ENCODE measurements around the gene UGT1A9. TPM values are rescaled to one million over a fixed set of nuclear protein-coding genes. Genes with fewer than 3 reads are reported as not detected.
"Not testable (repeated sequence)": the region's sequence is repeated elsewhere in the genome, so short reads cannot be mapped to it uniquely, and the experiment has no call there.

The UGT1A9 gene
- total RNA-seq, 2 donors from 2014 or later, result not detected

- DNase-seq (ENCODE audit: low spot score in 2 of 2) (no peak), ATAC-seq (no peak)
- H3K27ac Mint-ChIP-seq, result no peak overlapping the region
- no peaks in the 10 kb centered on the region for H3K36me3 Mint-ChIP-seq
- peaks cover 0 to 4% of the 10 kb centered on the region in 2 donors for H3K9me3 Mint-ChIP-seq
These were observed 69.2 kb downstream of the UGT1A9 start for GRCh38 chr2:233740870-233741269.

- DNase-seq (ENCODE audit: low spot score in 2 of 2) (no peak), ATAC-seq (no peak)
- Mint-ChIP-seq H3K27ac (no peak overlapping the region), H3K36me3 (no peaks in the 10 kb centered on the region), H3K9me3 (no peaks in the 10 kb centered on the region)
These were observed 72.0 kb downstream of the UGT1A9 start for GRCh38 chr2:233743464-233744259.

- Mint-ChIP-seq H3K36me3 (peaks cover 0 to 6% of the 10 kb centered on the region in 2 donors), H3K9me3 (peaks cover 6% of the 10 kb centered on the region in 2 donors), H3K27ac (no peak overlapping the region)
- DNase-seq (ENCODE audit: low spot score in 2 of 2), result no peak
- no peak for ATAC-seq
These were observed 73.5 kb downstream of the UGT1A9 start for GRCh38 chr2:233745073-233745755.

GRCh38 chr2:233745838-233746237 lies 74.1 kb downstream of the UGT1A9 start:
- not testable (repeated sequence) for DNase-seq (ENCODE audit: low spot score in 2 of 2); H3K27ac Mint-ChIP-seq; H3K9me3 Mint-ChIP-seq; ATAC-seq
- H3K36me3 Mint-ChIP-seq, result peaks cover 0 to 11% of the 10 kb centered on the region in 2 donors

- peaks cover 7 to 10% of the 10 kb centered on the region in 2 donors for H3K9me3 Mint-ChIP-seq
- DNase-seq (ENCODE audit: low spot score in 2 of 2), result no peak
- peaks cover 0 to 18% of the 10 kb centered on the region in 2 donors for H3K36me3 Mint-ChIP-seq
- no peak for ATAC-seq
- H3K27ac Mint-ChIP-seq, result no peak overlapping the region
These were observed 75.0 kb downstream of the UGT1A9 start for GRCh38 chr2:233746475-233747282.

- DNase-seq (ENCODE audit: low spot score in 2 of 2), result no peak
- H3K9me3 Mint-ChIP-seq, result peaks cover 7 to 12% of the 10 kb centered on the region in 2 donors
- H3K27ac Mint-ChIP-seq, result no peak overlapping the region
- H3K36me3 Mint-ChIP-seq, result peaks cover 0 to 20% of the 10 kb centered on the region in 2 donors
- no peak for ATAC-seq
These were observed 75.5 kb downstream of the UGT1A9 start for GRCh38 chr2:233747283-233747544.

GRCh38 chr2:233750689-233751088 lies 79.0 kb downstream of the UGT1A9 start:
- Mint-ChIP-seq H3K9me3 (peaks cover 7 to 12% of the 10 kb centered on the region in 2 donors), H3K36me3 (peaks cover 0 to 20% of the 10 kb centered on the region in 2 donors)
- not testable (repeated sequence) for ATAC-seq; H3K27ac Mint-ChIP-seq; DNase-seq (ENCODE audit: low spot score in 2 of 2)

GRCh38 chr2:233751212-233752009 lies 79.7 kb downstream of the UGT1A9 start:
- DNase-seq (ENCODE audit: low spot score in 2 of 2); ATAC-seq; H3K27ac Mint-ChIP-seq: not testable (repeated sequence)
- Mint-ChIP-seq H3K36me3 (peaks cover 0 to 20% of the 10 kb centered on the region in 2 donors), H3K9me3 (peaks cover 7 to 12% of the 10 kb centered on the region in 2 donors)

- DNase-seq (ENCODE audit: low spot score in 2 of 2) (no peak), ATAC-seq (no peak)
- H3K27ac Mint-ChIP-seq, result no peak overlapping the region
- H3K36me3 Mint-ChIP-seq, result peaks cover 0 to 16% of the 10 kb centered on the region in 2 donors
- H3K9me3 Mint-ChIP-seq, result peaks cover 2 to 8% of the 10 kb centered on the region in 2 donors
These were observed 83.3 kb downstream of the UGT1A9 start for GRCh38 chr2:233754872-233755611.

- H3K36me3 Mint-ChIP-seq, result peaks cover 0 to 4% of the 10 kb centered on the region in 2 donors
- peaks cover 0 to 3% of the 10 kb centered on the region in 2 donors for H3K9me3 Mint-ChIP-seq
- DNase-seq (ENCODE audit: low spot score in 2 of 2) (no peak), ATAC-seq (no peak)
- no peak overlapping the region for H3K27ac Mint-ChIP-seq
These were observed 84.9 kb downstream of the UGT1A9 start for GRCh38 chr2:233756429-233757081.

GRCh38 chr2:233758141-233758540 lies 86.4 kb downstream of the UGT1A9 start:
- Mint-ChIP-seq H3K36me3 (no peaks in the 10 kb centered on the region), H3K27ac (no peak overlapping the region)

GRCh38 chr2:233758849-233759248 lies 87.2 kb downstream of the UGT1A9 start:
- no peaks in the 10 kb centered on the region for H3K36me3 Mint-ChIP-seq
- no peaks in the 10 kb centered on the region for H3K9me3 Mint-ChIP-seq
- ATAC-seq, result no peak
- H3K27ac Mint-ChIP-seq, result no peak overlapping the region
- DNase-seq (ENCODE audit: low spot score in 2 of 2), result no peak

More at GRCh38 chr2:233758141-233758540, 86.4 kb downstream of the UGT1A9 start:
- no peaks in the 10 kb centered on the region for H3K9me3 Mint-ChIP-seq
- ATAC-seq (no peak), DNase-seq (ENCODE audit: low spot score in 2 of 2) (no peak)

- ATAC-seq (no peak), DNase-seq (ENCODE audit: low spot score in 2 of 2) (no peak)
- Mint-ChIP-seq H3K9me3 (no peaks in the 10 kb centered on the region), H3K36me3 (no peaks in the 10 kb centered on the region), H3K27ac (no peak within 1 kb of the TSS)
These were observed 88.3 kb downstream of the UGT1A9 start, which contains the start of gene UGT1A1 for GRCh38 chr2:233760043-233760442. Gene UGT1A1 (plus strand): TSS chr2:233760270. CDS start chr2:233760288, 18 bp downstream.

GRCh38 chr2:233761040-233761769 lies 89.5 kb downstream of the UGT1A9 start:
- no peaks in the 10 kb centered on the region for H3K9me3 Mint-ChIP-seq
- no peak for ATAC-seq
- DNase-seq (ENCODE audit: low spot score in 2 of 2), result no peak
- no peaks in the 10 kb centered on the region for H3K36me3 Mint-ChIP-seq
- no peak overlapping the region for H3K27ac Mint-ChIP-seq

GRCh38 chr2:233764264-233764663 lies 92.6 kb downstream of the UGT1A9 start:
- no peak overlapping the region for H3K27ac Mint-ChIP-seq
- no peaks in the 10 kb centered on the region for H3K36me3 Mint-ChIP-seq
- H3K9me3 Mint-ChIP-seq, result no peaks in the 10 kb centered on the region
- ATAC-seq (no peak), DNase-seq (ENCODE audit: low spot score in 2 of 2) (no peak)

Data from activated naive CD4-positive, alpha-beta T cell treated with anti-CD3 and anti-CD28 coated beads, Interleukin-2, amount 50 U/mL, for 72 hours (primary cell).